CD14-positive monocyte (primary cell): ENCODE data around the gene UNC5C. TPM values are rescaled to one million over a fixed set of nuclear protein-coding genes. Genes with fewer than 3 reads are reported as not detected.

Experiments used
- DNase-seq, 3 donors: peaks; one replicate each; pipeline ENCODE4 v3.0.0-alpha.2; 2011 to 2022
- H2AFZ ChIP-seq: 2 replicates; pipeline ENCODE4 v1.6.0; 2012; ENCODE audit warnings: mild to moderate bottlenecking, low read depth, low read length, inconsistent platforms; ENCODE audit not compliant: insufficient read depth, poor library complexity, severe bottlenecking
- H3K27ac ChIP-seq, 2 donors: 1 replicate in 1 of 2; 2 replicates in 1 of 2; pipeline ENCODE4 v1.5.1; 2012 to 2013; ENCODE audit warnings: low read length in 2 of 2, control low read depth in 1 of 2, inconsistent platforms in 1 of 2, low read depth in 1 of 2, mild to moderate bottlenecking in 1 of 2
- H3K27me3 ChIP-seq, 2 donors: one replicate each; pipeline versions ENCODE4 v1.6.0 to v1.6.1; 2011 to 2013; ENCODE audit warnings: low read length in 2 of 2; ENCODE audit not compliant: control insufficient read depth in 2 of 2, insufficient read depth in 2 of 2
- H3K36me3 ChIP-seq, 2 donors: replicated peaks in 1 of 2; 1 replicate in 1 of 2; 2 replicates in 1 of 2; pipeline versions ENCODE4 v1.5.1 to v1.6.1; 2012 to 2013; ENCODE audit warnings: low read length in 2 of 2, control low read depth in 1 of 2, inconsistent platforms in 1 of 2, mild to moderate bottlenecking in 1 of 2; ENCODE audit not compliant: insufficient read depth in 2 of 2, control insufficient read depth in 1 of 2
- H3K4me1 ChIP-seq, 2 donors: 1 replicate in 1 of 2; 2 replicates in 1 of 2; pipeline versions ENCODE4 v1.5.1 to v1.6.1; 2012 to 2013; ENCODE audit warnings: low read length in 2 of 2, control low read depth in 1 of 2, inconsistent platforms in 1 of 2, mild to moderate bottlenecking in 1 of 2, moderate library complexity in 1 of 2; ENCODE audit not compliant: insufficient read depth in 2 of 2, control insufficient read depth in 1 of 2
- H3K4me2 ChIP-seq: replicated peaks from 2 replicates; pipeline ENCODE3; 2012; ENCODE audit warnings: low read length, moderate library complexity, mild to moderate bottlenecking; ENCODE audit not compliant: poor library complexity, severe bottlenecking; ENCODE audit errors: extremely low read depth
- H3K4me3 ChIP-seq, 3 experiments: fragments of 200-600 bp in 1 of 3; sonication (generic) in 1 of 3; replicated peaks in 1 of 3; 1 replicate in 2 of 3; 2 replicates in 1 of 3; pipeline ENCODE4 v1.5.1; 2011 to 2013; ENCODE audit warnings: low read length in 3 of 3, mild to moderate bottlenecking in 3 of 3, control low read depth in 2 of 3, low read depth in 2 of 3, inconsistent platforms in 1 of 3, moderate library complexity in 1 of 3
- H3K79me2 ChIP-seq: 2 replicates; pipeline ENCODE4 v1.6.0; 2012; ENCODE audit warnings: mild to moderate bottlenecking, control low read depth, inconsistent platforms, low read length, moderate library complexity; ENCODE audit not compliant: insufficient read depth
- H3K9ac ChIP-seq: 2 replicates; pipeline ENCODE4 v1.6.0; 2017; ENCODE audit warnings: low read length, mild to moderate bottlenecking; ENCODE audit not compliant: insufficient read depth, poor library complexity, severe bottlenecking
- H3K9me3 ChIP-seq, 2 donors: replicated peaks in 1 of 2; 1 replicate in 1 of 2; 2 replicates in 1 of 2; pipeline versions ENCODE4 v1.5.1 to v1.6.1; 2012 to 2013; ENCODE audit warnings: low read length in 2 of 2, control low read depth in 1 of 2; ENCODE audit not compliant: control insufficient read depth in 1 of 2, insufficient read depth in 1 of 2
- H4K20me1 ChIP-seq: 2 replicates; pipeline ENCODE4 v1.6.0; 2012; ENCODE audit warnings: mild to moderate bottlenecking, low read length, control low read depth, moderate library complexity; ENCODE audit not compliant: insufficient read depth
- H3K27ac Mint-ChIP-seq, 7 donors: one replicate each; pipeline ENCODE4 v1.8.0; 2020; ENCODE audit warnings: mild to moderate bottlenecking in 7 of 7, mixed read lengths in 7 of 7, moderate library complexity in 6 of 7, inconsistent platforms in 2 of 7
- H3K27me3 Mint-ChIP-seq, 3 donors: one replicate each; pipeline ENCODE4 v1.8.0; 2021 to 2022; ENCODE audit warnings: low read depth in 3 of 3, mild to moderate bottlenecking in 3 of 3, mixed read lengths in 3 of 3, moderate library complexity in 3 of 3, inconsistent platforms in 1 of 3
- H3K36me3 Mint-ChIP-seq, 2 donors: one replicate each; pipeline ENCODE4 v1.8.0; 2020; ENCODE audit warnings: mixed read lengths in 2 of 2, inconsistent platforms in 1 of 2, mild to moderate bottlenecking in 1 of 2
- H3K4me1 Mint-ChIP-seq: one replicate; pipeline ENCODE4 v1.8.0; 2020; ENCODE audit warnings: mild to moderate bottlenecking, mixed read lengths
- H3K4me3 Mint-ChIP-seq, 2 donors: one replicate each; pipeline ENCODE4 v1.8.0; 2020; ENCODE audit warnings: mild to moderate bottlenecking in 2 of 2, mixed read lengths in 2 of 2, moderate library complexity in 1 of 2
- H3K9me3 Mint-ChIP-seq, 7 donors: one replicate each; pipeline ENCODE4 v1.8.0; 2020 to 2022; ENCODE audit warnings: mixed read lengths in 7 of 7, mild to moderate bottlenecking in 6 of 7, moderate library complexity in 6 of 7, inconsistent platforms in 2 of 7
- WGBS: methylation state at CpG from one replicate; pipeline ENCODE4 v1.1.5; 2013; ENCODE audit warnings: missing lambda C conversion rate; ENCODE audit not compliant: insufficient coverage; 5-methylcytosine and 5-hydroxymethylcytosine counted together
- intact Hi-C, 2 donors: fragments of 100-400 bp; cut with micrococcal nuclease; formaldehyde crosslinking; loops; one replicate each; pipeline versions ENCODE4 v1.15.0 to v1.15.1; 2023
- polyA plus RNA-seq, 3 donors: library from polyadenylated mRNA; depleted of rRNA in 1 of 3; unstranded in 2 of 3; stranded (reverse) in 1 of 3; fragments of 300-500 nt in 2 of 3; fragments of >200 nt in 1 of 3; fragmentation: Illumina TruSeq in 2 of 3; gene quantifications; 1 replicate in 2 of 3; 2 replicates in 1 of 3; pipeline ENCODE4 v1.2.3, GENCODE V29; 2012 to 2021
- TF ChIP-seq, protein P1 (sequence below): fragments of 200-600 bp; IDR thresholded peaks from one replicate; pipeline ENCODE4 v1.8.0; 2022; ENCODE audit warnings: antibody characterized with exemption, mild to moderate bottlenecking

UNC5C gene
- polyA plus RNA-seq, 3 donors: 0.03 TPM; not detected in 2

DNA sequence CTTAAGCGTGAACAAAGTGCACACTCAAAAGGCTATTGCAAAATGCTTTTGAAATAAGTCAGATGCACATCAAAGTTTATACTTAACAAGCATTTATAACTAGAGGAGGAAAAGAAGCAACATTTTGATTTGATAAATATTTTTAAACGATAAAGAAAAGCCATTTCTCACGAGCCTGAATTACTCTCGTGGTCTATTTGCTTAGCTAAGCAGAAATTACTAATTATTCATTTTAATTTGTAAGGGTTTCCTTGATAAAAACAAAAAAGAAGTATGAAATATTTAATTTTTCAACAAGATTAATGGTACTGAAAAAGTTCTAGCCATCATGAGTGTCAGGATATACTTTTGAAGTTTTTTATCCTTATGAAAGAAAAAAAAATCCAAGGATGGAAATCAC lies 78.2 kb downstream of the UNC5C start:
- no peak for DNase-seq

DNA sequence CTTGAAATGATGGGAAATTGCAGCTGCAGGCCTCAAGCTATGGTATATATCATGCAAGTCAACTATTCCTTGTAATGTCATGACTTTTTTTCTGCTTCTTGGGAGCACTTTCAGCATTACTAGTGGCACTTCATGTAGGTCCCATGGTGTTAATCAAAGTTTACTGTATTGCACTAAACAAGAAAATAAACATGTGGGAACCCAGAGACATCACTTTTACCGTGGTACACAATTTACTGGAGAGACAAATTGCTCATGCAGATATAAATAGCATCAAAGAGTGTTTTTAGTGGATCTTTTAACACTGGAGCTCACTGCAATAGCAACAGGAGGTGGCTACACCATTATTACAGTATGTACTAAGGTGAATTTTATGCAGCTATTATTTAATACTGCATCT lies 79.2 kb downstream of the UNC5C start:
- DNase-seq: no peak
- Histone ChIP-seq H3K9me3 (no peaks in the 10 kb centered on the region), H3K27ac (no peak overlapping the region), H2AFZ (no peak overlapping the region), H4K20me1 (no peaks in the 10 kb centered on the region), H3K9ac (no peak overlapping the region), H3K4me1 (no peaks in the 10 kb centered on the region), H3K4me3 (no peak overlapping the region), H3K36me3 (no peaks in the 10 kb centered on the region), H3K4me2 (no peak overlapping the region), H3K79me2 (no peaks in the 10 kb centered on the region), H3K27me3 (no peaks in the 10 kb centered on the region)
- Mint-ChIP-seq H3K9me3 (peaks cover 0 to 5% (median 2%) of the 10 kb centered on the region in 7 donors), H3K4me1 (no peaks in the 10 kb centered on the region), H3K27ac (no peak overlapping the region), H3K4me3 (no peak overlapping the region), H3K27me3 (peaks cover 0 to 2% (median 0%) of the 10 kb centered on the region in 3 donors), H3K36me3 (no peaks in the 10 kb centered on the region)
- WGBS: no CpG with 5 or more reads among the region's 1 CpG
- TF ChIP-seq, protein P1, sequence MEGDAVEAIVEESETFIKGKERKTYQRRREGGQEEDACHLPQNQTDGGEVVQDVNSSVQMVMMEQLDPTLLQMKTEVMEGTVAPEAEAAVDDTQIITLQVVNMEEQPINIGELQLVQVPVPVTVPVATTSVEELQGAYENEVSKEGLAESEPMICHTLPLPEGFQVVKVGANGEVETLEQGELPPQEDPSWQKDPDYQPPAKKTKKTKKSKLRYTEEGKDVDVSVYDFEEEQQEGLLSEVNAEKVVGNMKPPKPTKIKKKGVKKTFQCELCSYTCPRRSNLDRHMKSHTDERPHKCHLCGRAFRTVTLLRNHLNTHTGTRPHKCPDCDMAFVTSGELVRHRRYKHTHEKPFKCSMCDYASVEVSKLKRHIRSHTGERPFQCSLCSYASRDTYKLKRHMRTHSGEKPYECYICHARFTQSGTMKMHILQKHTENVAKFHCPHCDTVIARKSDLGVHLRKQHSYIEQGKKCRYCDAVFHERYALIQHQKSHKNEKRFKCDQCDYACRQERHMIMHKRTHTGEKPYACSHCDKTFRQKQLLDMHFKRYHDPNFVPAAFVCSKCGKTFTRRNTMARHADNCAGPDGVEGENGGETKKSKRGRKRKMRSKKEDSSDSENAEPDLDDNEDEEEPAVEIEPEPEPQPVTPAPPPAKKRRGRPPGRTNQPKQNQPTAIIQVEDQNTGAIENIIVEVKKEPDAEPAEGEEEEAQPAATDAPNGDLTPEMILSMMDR: no peak
- intact Hi-C loops: no loop called here

More for the DNA sequence above, 78.2 kb downstream of the UNC5C start:
- Histone ChIP-seq H3K36me3 (no peaks in the 10 kb centered on the region), H3K4me2 (no peak overlapping the region), H3K79me2 (no peaks in the 10 kb centered on the region), H3K27me3 (no peaks in the 10 kb centered on the region), H3K4me1 (no peaks in the 10 kb centered on the region), H3K27ac (no peak overlapping the region), H3K9ac (no peak overlapping the region), H3K9me3 (no peaks in the 10 kb centered on the region), H2AFZ (no peak overlapping the region), H3K4me3 (no peak overlapping the region), H4K20me1 (no peaks in the 10 kb centered on the region)
- no peaks in the 10 kb centered on the region for H3K36me3 Mint-ChIP-seq
- peaks cover 0 to 2% (median 2%) of the 10 kb centered on the region in 3 donors for H3K27me3 Mint-ChIP-seq
- no peak overlapping the region for H3K4me3 Mint-ChIP-seq
- intact Hi-C loops: no loop called here
- no peaks in the 10 kb centered on the region for H3K4me1 Mint-ChIP-seq
- H3K9me3 Mint-ChIP-seq: peaks cover 0 to 5% (median 0%) of the 10 kb centered on the region in 7 donors
- no CpG with 5 or more reads among the region's 4 CpGs for WGBS
- H3K27ac Mint-ChIP-seq: no peak overlapping the region
- TF ChIP-seq, protein P1: no peak
